ENCODE data around the gene LSM7.

LSM7 gene

DNA sequence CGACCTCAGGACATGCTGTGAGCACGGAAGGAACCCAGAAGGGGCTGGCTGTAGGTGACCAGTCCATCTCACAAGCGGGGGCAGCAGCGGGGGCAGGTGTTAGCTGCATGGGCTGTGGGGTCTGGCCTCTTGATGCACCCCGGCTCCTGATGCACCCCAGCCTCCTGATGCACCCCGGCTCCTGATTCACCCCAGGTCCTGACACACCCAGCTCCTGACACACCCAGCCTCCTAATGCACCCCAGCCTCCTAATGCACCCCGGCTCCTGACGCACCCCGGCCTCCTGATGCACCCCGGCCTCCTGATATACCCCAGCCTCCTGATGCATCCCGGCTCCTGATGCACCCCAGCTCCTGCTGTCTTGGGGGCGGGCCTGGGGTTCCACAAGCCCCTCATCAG is 7.4 kb downstream of the LSM7 start:
- no peak for DNase-seq (ENCODE audit: low read depth)
- TF ChIP-seq, protein P1, sequence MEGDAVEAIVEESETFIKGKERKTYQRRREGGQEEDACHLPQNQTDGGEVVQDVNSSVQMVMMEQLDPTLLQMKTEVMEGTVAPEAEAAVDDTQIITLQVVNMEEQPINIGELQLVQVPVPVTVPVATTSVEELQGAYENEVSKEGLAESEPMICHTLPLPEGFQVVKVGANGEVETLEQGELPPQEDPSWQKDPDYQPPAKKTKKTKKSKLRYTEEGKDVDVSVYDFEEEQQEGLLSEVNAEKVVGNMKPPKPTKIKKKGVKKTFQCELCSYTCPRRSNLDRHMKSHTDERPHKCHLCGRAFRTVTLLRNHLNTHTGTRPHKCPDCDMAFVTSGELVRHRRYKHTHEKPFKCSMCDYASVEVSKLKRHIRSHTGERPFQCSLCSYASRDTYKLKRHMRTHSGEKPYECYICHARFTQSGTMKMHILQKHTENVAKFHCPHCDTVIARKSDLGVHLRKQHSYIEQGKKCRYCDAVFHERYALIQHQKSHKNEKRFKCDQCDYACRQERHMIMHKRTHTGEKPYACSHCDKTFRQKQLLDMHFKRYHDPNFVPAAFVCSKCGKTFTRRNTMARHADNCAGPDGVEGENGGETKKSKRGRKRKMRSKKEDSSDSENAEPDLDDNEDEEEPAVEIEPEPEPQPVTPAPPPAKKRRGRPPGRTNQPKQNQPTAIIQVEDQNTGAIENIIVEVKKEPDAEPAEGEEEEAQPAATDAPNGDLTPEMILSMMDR (IDR thresholded peaks at IDR 0.05; ENCODE audit: control insufficient read depth, insufficient read depth, low read depth, low read length, missing control alignments) = no peak
- no peak overlapping the region for H3K4me3 ChIP-seq (ENCODE audit: control insufficient read depth, low read depth, low read length)

GRCh38 chr19:2320049-2320448 is 8.3 kb downstream of the LSM7 start:
- DNase-seq (ENCODE audit: low read depth) = no peak
- TF ChIP-seq, protein P1 (IDR thresholded peaks at IDR 0.05; ENCODE audit: control insufficient read depth, insufficient read depth, low read depth, low read length, missing control alignments) = no peak
- H3K4me3 ChIP-seq (ENCODE audit: control insufficient read depth, low read depth, low read length) = no peak overlapping the region

GRCh38 chr19:2319551-2319950 is 8.8 kb downstream of the LSM7 start:
- DNase-seq (ENCODE audit: low read depth) = no peak
- H3K4me3 ChIP-seq (ENCODE audit: control insufficient read depth, low read depth, low read length) = no peak overlapping the region
- TF ChIP-seq, protein P1 (IDR thresholded peaks at IDR 0.05; ENCODE audit: control insufficient read depth, insufficient read depth, low read depth, low read length, missing control alignments) = no peak

DNA sequence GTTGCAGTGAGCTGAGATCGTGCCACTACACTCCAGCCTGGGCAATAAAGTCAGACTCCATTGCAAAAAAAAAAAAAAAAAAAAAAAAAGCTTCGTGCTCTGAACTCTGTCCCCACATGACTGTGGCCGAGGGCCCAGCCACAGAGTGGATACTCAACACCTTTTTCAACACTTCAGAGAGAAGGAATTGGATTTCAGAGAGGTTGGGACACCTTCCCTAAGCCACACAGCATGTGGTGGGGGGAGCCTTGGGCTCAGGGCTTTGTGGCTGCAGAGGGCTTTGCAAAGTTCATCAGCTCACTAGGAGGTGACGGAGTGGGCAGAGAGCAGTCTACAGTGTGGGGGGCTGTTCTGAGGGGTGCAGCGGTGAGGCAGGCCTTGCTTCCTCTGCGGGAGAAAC is 9.5 kb downstream of the LSM7 start:
- TF ChIP-seq, protein P1 (IDR thresholded peaks at IDR 0.05; ENCODE audit: control insufficient read depth, insufficient read depth, low read depth, low read length, missing control alignments) = no peak
- H3K4me3 ChIP-seq (ENCODE audit: control insufficient read depth, low read depth, low read length) = no peak overlapping the region
- no peak for DNase-seq (ENCODE audit: low read depth)

GRCh38 chr19:2317756-2318155 is 10.6 kb downstream of the LSM7 start:
- no peak for DNase-seq (ENCODE audit: low read depth)
- TF ChIP-seq, protein P1 (IDR thresholded peaks at IDR 0.05; ENCODE audit: control insufficient read depth, insufficient read depth, low read depth, low read length, missing control alignments) = no peak
- no peak overlapping the region for H3K4me3 ChIP-seq (ENCODE audit: control insufficient read depth, low read depth, low read length)

DNA sequence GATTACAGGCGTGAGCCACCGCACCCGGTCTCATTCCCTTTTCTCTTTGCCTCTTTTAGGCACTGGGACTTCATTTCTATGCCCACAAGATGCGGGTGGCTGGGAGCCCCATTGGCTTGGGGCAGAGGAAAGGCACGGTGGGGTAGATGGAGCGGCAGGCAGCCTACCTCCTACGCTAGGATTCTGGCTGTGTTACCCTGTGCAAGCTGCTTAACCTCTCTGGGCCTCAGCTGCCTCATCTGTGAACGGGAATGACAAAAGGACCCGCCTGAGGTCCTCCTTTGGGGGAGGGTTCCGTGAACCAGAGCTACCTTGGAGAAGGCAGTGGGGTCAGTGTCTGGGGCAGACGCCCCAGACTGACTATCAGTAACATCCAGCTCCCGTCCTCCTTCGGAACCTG is 11.1 kb downstream of the LSM7 start:
- H3K4me3 ChIP-seq (ENCODE audit: control insufficient read depth, low read depth, low read length) = no peak overlapping the region
- DNase-seq (ENCODE audit: low read depth) = no peak
- TF ChIP-seq, protein P1 (IDR thresholded peaks at IDR 0.05; ENCODE audit: control insufficient read depth, insufficient read depth, low read depth, low read length, missing control alignments) = no peak

DNA sequence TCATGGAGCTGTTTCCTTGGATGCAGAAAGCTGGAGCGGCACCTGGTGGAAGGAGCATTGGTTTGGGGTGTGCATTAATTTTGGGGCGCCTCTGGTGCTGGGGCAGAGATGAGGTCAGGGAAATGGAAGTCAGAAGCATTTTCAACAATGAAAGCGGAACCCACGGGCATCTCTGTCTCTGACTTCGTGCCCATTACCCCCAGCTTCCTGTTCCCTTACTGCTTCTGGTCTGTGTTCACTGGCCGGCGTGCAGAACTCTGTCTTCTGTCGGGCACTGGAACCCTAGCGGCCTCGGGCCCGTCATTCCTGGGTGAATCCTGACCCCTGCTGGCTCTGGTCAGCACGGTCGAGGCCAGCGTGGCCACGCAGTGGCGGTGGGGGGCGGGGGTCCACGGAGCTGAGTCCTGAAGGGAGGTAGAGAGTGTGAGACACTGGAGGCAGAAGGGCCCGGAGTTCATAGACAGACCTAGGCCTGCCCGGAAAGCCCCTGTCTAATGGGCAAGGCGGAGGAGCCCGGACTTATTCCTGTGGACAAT is 12.5 kb downstream of the LSM7 start:
- no peak overlapping the region for H3K4me3 ChIP-seq (ENCODE audit: control insufficient read depth, low read depth, low read length)
- DNase-seq (ENCODE audit: low read depth) = no peak
- TF ChIP-seq, protein P1 (IDR thresholded peaks at IDR 0.05; ENCODE audit: control insufficient read depth, insufficient read depth, low read depth, low read length, missing control alignments) = peak; percentile 76

Data from AG09309 (cell line).